KMS-11 (cell line): Measurements from ENCODE around the gene AKAP13.
A peak's percentile ranks its signal among the peaks of the same experiment; 100 is the strongest.

Experiments used
- H2AFZ ChIP-seq: fragments of 200-600 bp; sonication (generic); 2 replicates; pipeline ENCODE4 v1.6.1; 2016; ENCODE audit warnings: antibody characterized with exemption, mixed run types, low read depth
- H3K27ac ChIP-seq: fragments of 200-600 bp; sonication (generic); 2 replicates; pipeline ENCODE4 v1.6.1; 2016; ENCODE audit warnings: mild to moderate bottlenecking, mixed run types
- H3K27me3 ChIP-seq: fragments of 200-600 bp; sonication (generic); 2 replicates; pipeline ENCODE4 v1.6.1; 2017; ENCODE audit warnings: mild to moderate bottlenecking, low read depth, mixed run types, moderate library complexity; ENCODE audit not compliant: insufficient read depth
- H3K36me3 ChIP-seq: fragments of 200-600 bp; sonication (generic); 2 replicates; pipeline ENCODE4 v1.6.1; 2017; ENCODE audit warnings: mild to moderate bottlenecking, mixed run types; ENCODE audit not compliant: insufficient read depth
- H3K4me1 ChIP-seq: fragments of 200-600 bp; sonication (generic); 2 replicates; pipeline ENCODE4 v1.6.1; 2016; ENCODE audit warnings: mild to moderate bottlenecking, low read depth, mixed run types; ENCODE audit not compliant: poor library complexity, severe bottlenecking
- H3K4me2 ChIP-seq: fragments of 200-600 bp; sonication (generic); 2 replicates; pipeline ENCODE4 v1.7.0; 2016; ENCODE audit warnings: mild to moderate bottlenecking, mixed run types
- H3K4me3 ChIP-seq: fragments of 200-600 bp; sonication (generic); IDR thresholded peaks from 2 replicates; pipeline ENCODE4 v1.6.1; 2017; ENCODE audit warnings: low read depth, low read length, mixed read lengths; ENCODE audit not compliant: insufficient read depth
- H3K79me2 ChIP-seq: fragments of 200-600 bp; sonication (generic); 2 replicates; pipeline ENCODE4 v1.6.1; 2016; ENCODE audit warnings: low read depth, mixed run types; ENCODE audit not compliant: insufficient read depth
- H3K9ac ChIP-seq: fragments of 200-600 bp; sonication (generic); 2 replicates; pipeline ENCODE4 v1.6.1; 2016; ENCODE audit warnings: mild to moderate bottlenecking, mixed run types
- H4K20me1 ChIP-seq: fragments of 200-600 bp; sonication (generic); 2 replicates; pipeline ENCODE4 v1.6.1; 2016; ENCODE audit warnings: mild to moderate bottlenecking, mixed run types; ENCODE audit not compliant: insufficient read depth
- TF ChIP-seq, protein P1 (sequence below): fragments of 200-600 bp; sonication (generic); conservative IDR thresholded peaks from 2 replicates; pipeline ENCODE4 v1.6.1; 2017; ENCODE audit warnings: low read depth, mild to moderate bottlenecking, antibody characterized with exemption, low read length, moderate library complexity, mixed read lengths

The AKAP13 gene, protein sequence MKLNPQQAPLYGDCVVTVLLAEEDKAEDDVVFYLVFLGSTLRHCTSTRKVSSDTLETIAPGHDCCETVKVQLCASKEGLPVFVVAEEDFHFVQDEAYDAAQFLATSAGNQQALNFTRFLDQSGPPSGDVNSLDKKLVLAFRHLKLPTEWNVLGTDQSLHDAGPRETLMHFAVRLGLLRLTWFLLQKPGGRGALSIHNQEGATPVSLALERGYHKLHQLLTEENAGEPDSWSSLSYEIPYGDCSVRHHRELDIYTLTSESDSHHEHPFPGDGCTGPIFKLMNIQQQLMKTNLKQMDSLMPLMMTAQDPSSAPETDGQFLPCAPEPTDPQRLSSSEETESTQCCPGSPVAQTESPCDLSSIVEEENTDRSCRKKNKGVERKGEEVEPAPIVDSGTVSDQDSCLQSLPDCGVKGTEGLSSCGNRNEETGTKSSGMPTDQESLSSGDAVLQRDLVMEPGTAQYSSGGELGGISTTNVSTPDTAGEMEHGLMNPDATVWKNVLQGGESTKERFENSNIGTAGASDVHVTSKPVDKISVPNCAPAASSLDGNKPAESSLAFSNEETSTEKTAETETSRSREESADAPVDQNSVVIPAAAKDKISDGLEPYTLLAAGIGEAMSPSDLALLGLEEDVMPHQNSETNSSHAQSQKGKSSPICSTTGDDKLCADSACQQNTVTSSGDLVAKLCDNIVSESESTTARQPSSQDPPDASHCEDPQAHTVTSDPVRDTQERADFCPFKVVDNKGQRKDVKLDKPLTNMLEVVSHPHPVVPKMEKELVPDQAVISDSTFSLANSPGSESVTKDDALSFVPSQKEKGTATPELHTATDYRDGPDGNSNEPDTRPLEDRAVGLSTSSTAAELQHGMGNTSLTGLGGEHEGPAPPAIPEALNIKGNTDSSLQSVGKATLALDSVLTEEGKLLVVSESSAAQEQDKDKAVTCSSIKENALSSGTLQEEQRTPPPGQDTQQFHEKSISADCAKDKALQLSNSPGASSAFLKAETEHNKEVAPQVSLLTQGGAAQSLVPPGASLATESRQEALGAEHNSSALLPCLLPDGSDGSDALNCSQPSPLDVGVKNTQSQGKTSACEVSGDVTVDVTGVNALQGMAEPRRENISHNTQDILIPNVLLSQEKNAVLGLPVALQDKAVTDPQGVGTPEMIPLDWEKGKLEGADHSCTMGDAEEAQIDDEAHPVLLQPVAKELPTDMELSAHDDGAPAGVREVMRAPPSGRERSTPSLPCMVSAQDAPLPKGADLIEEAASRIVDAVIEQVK (N-terminal part only)

DNA sequence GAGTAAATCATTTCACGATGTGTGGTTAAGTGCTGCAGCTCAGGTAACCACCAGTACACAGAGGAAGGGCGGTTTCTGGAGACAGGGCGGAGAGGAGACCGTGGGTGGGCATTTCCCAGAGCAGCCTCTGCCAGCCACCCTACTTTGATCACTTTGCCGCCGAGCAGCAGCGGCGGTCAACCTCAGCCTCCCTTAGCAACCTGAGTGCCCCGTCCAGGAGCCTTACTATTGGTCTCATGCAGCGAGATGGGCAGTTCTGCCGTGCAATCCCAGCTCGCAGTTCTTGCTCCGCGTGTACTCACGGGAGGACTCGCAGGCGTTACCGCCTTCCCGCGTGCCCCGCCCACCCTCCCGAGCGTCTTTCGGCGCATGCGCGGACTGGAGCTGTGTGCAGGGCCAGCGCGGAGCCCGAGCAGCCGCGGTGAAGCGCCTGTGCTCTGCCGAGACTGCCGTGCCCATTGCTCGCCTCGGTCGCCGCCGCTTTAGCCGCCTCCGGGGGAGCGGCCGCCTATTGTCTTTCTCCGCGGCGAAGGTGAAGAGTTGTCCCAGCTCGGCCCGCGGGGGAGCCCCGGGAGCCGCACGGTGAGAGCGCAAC is at the start of gene AKAP13:
AKAP13 (plus strand) TSS at position 387 of the 595 bp plus-strand sequence. CDS start 105,118 bp downstream, outside the sequence.
- Histone ChIP-seq H3K4me2 (peak within 1 kb of the TSS; percentile 82), H4K20me1 (0 out of 2 replicates have a peak, but pooled peaks cover 7% of the 10 kb centered on the region), H3K27me3 (no peaks in the 10 kb centered on the region), H3K4me1 (peaks cover 9% of the 10 kb centered on the region), H3K36me3 (no peaks in the 10 kb centered on the region), H3K27ac (peak within 1 kb of the TSS; percentile 70), H3K9ac (peak within 1 kb of the TSS; percentile 54), H3K4me3 (no peak within 1 kb of the TSS), H3K79me2 (peaks cover 8% of the 10 kb centered on the region; the same call in 1 of the 2 replicates), H2AFZ (peak within 1 kb of the TSS; percentile 95)
- TF ChIP-seq, protein P1, sequence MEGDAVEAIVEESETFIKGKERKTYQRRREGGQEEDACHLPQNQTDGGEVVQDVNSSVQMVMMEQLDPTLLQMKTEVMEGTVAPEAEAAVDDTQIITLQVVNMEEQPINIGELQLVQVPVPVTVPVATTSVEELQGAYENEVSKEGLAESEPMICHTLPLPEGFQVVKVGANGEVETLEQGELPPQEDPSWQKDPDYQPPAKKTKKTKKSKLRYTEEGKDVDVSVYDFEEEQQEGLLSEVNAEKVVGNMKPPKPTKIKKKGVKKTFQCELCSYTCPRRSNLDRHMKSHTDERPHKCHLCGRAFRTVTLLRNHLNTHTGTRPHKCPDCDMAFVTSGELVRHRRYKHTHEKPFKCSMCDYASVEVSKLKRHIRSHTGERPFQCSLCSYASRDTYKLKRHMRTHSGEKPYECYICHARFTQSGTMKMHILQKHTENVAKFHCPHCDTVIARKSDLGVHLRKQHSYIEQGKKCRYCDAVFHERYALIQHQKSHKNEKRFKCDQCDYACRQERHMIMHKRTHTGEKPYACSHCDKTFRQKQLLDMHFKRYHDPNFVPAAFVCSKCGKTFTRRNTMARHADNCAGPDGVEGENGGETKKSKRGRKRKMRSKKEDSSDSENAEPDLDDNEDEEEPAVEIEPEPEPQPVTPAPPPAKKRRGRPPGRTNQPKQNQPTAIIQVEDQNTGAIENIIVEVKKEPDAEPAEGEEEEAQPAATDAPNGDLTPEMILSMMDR, result no peak

DNA sequence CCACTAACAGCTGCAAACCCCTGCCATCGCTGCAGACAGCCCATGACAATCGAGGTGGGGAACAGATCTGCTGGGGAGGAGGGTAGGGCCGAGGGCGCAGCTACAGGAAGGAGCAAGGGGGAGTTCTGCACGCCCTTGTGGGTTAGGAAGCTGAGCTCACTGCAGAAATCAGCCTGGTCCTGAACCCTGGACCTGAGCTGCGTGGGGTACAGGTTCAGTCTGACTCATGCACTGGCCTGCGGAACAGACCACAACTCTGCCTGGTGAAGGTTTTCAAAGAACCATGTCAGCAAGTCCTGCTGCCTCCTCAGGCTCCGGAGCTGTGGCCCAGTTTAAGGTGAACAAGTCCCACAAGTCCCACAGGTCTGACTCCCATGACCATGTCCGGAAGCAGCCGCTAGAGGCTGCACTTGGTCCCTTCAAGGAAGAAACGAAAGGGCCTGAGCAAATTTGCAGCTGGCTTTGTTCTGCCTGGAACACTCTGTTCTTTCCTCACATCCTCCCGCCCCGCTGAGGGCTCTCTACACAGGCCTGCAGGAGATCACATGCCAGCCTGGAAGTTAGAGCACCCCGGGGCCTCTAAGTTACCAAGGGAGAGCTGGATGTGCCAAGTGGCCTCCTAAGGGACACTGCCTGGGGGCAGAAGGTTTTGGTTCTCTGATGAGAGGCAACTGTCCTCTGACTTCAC is 49.4 kb upstream of the AKAP13 start:
- H4K20me1 ChIP-seq, result no peaks in the 10 kb centered on the region
- no peaks in the 10 kb centered on the region for H3K27me3 ChIP-seq
- no peaks in the 10 kb centered on the region for H3K36me3 ChIP-seq
- no peak overlapping the region for H3K4me3 ChIP-seq
- H2AFZ ChIP-seq, result peak overlapping the region; percentile 72
- H3K4me1 ChIP-seq, result peaks cover 29% of the 10 kb centered on the region
- H3K9ac ChIP-seq, result no peak overlapping the region; the same call in 1 of the 2 replicates
- peak overlapping the region; percentile 59 for H3K27ac ChIP-seq
- H3K4me2 ChIP-seq, result peak overlapping the region; percentile 79
- H3K79me2 ChIP-seq, result no peaks in the 10 kb centered on the region
- TF ChIP-seq, protein P1, result peak; percentile 70

DNA sequence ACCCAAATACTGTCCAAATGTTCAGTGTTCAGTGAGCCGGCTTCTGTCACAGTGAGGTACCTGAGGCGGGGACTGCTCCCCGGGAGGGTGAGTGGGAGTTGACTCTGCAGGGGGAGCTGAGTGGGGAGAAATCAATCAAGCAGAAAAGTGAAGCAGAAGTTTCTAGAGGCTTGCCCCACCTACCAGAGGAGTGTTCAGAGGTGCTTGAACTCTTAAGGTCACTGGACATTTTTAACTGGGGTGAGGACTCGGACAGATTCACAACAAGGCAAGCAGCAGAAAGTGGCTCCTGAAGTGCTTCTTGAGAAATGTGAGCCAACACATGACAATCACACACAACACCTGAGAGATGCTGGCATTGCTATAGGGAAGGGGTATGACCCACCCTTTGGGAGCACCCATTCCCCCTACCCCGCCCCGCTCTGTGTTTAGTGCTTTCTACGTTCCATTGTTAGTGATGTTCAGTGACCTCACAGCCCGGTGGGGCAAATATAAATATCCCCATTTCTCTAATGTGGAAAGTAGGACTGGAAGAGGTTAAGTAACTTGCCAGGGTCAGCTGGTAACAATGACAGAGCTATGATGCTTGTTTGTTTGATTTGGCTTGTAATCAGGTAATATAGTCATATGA is 48.6 kb upstream of the AKAP13 start:
- Histone ChIP-seq H3K4me2 (peak overlapping the region; percentile 79), H3K36me3 (no peaks in the 10 kb centered on the region), H4K20me1 (no peaks in the 10 kb centered on the region), H3K79me2 (no peaks in the 10 kb centered on the region), H2AFZ (peak overlapping the region; percentile 72), H3K4me3 (no peak overlapping the region), H3K4me1 (peaks cover 29% of the 10 kb centered on the region), H3K27me3 (no peaks in the 10 kb centered on the region), H3K27ac (peak overlapping the region; percentile 59), H3K9ac (no peak overlapping the region)
- TF ChIP-seq, protein P1, result no peak
